Natural killer cell (primary cell): ENCODE results near the gene FAIM2. TPM values are rescaled to one million over a fixed set of nuclear protein-coding genes. Genes with fewer than 3 reads are reported as not detected.

Experiments used
- ATAC-seq, 3 donors: fragments of 150-1000 bp in 2 of 3; fragments of 200-7000 bp in 1 of 3; cut with Tn5 transposase; 1 replicate in 1 of 3; 2 replicates in 2 of 3; pipeline ENCODE4 v1.10.0; 2021; ENCODE audit warnings: mild to moderate bottlenecking in 2 of 3, moderate library complexity in 2 of 3
- DNase-seq, 2 donors: peaks; one replicate each; pipeline versions ENCODE4 v3.0.0 to v3.0.0-alpha.2; 2013 to 2021; ENCODE audit warnings: mixed read lengths in 1 of 2
- H3K27ac ChIP-seq: one replicate; pipeline ENCODE4 v1.5.1; 2013; ENCODE audit warnings: mild to moderate bottlenecking, low read length
- H3K27me3 ChIP-seq: one replicate; pipeline ENCODE4 v1.6.1; 2013; ENCODE audit warnings: low read length; ENCODE audit not compliant: control insufficient read depth, insufficient read depth
- H3K36me3 ChIP-seq: one replicate; pipeline ENCODE4 v1.6.1; 2013; ENCODE audit warnings: low read length; ENCODE audit not compliant: control insufficient read depth, insufficient read depth
- H3K4me1 ChIP-seq: one replicate; pipeline ENCODE4 v1.6.1; 2013; ENCODE audit warnings: low read length; ENCODE audit not compliant: control insufficient read depth, insufficient read depth
- H3K4me3 ChIP-seq: one replicate; pipeline ENCODE4 v1.5.1; 2013; ENCODE audit warnings: low read length
- H3K9me3 ChIP-seq: one replicate; pipeline ENCODE4 v1.6.1; 2013; ENCODE audit warnings: low read length; ENCODE audit not compliant: control insufficient read depth, insufficient read depth
- H3K27ac Mint-ChIP-seq, 2 donors: one replicate each; pipeline ENCODE4 v1.8.0; 2022; ENCODE audit warnings: mild to moderate bottlenecking in 2 of 2, mixed read lengths in 2 of 2, moderate library complexity in 1 of 2
- H3K27me3 Mint-ChIP-seq, 2 donors: one replicate each; pipeline ENCODE4 v1.8.0; 2022; ENCODE audit warnings: low read depth in 2 of 2, mixed read lengths in 2 of 2
- H3K36me3 Mint-ChIP-seq: one replicate; pipeline ENCODE4 v1.8.0; 2022; ENCODE audit warnings: mixed read lengths
- H3K4me1 Mint-ChIP-seq, 2 donors: one replicate each; pipeline ENCODE4 v1.8.0; 2022; ENCODE audit warnings: mixed read lengths in 2 of 2
- H3K4me3 Mint-ChIP-seq: one replicate; pipeline ENCODE4 v1.8.0; 2022; ENCODE audit warnings: mild to moderate bottlenecking, moderate library complexity, mixed read lengths
- H3K9me3 Mint-ChIP-seq, 2 donors: one replicate each; pipeline ENCODE4 v1.8.0; 2022; ENCODE audit warnings: mixed read lengths in 2 of 2
- WGBS: methylation state at CpG from one replicate; pipeline ENCODE4 v1.1.7; 2013; ENCODE audit warnings: missing lambda C conversion rate; ENCODE audit not compliant: insufficient coverage; 5-methylcytosine and 5-hydroxymethylcytosine counted together
- intact Hi-C: fragments of 100-400 bp; cut with micrococcal nuclease; formaldehyde crosslinking; loops from one replicate; pipeline ENCODE4 v1.14.2; 2022
- total RNA-seq, 4 donors: library from RNA; stranded (reverse); fragments of 120-200 nt in 1 of 4; gene quantifications; one replicate each; pipeline versions ENCODE4 v1.2.3 to v1.2.4, GENCODE V29; 2013 to 2022
- TF ChIP-seq, protein P1 (sequence below): fragments of 200-600 bp; IDR thresholded peaks from one replicate; pipeline ENCODE4 v1.8.0; 2022; ENCODE audit warnings: antibody characterized with exemption

FAIM2 gene
- total RNA-seq, 3 donors from 2014 or later (not counting 1 experiment from before 2014, with no cell fraction given) = 0.09 to 0.57 TPM; not detected in 1

DNA sequence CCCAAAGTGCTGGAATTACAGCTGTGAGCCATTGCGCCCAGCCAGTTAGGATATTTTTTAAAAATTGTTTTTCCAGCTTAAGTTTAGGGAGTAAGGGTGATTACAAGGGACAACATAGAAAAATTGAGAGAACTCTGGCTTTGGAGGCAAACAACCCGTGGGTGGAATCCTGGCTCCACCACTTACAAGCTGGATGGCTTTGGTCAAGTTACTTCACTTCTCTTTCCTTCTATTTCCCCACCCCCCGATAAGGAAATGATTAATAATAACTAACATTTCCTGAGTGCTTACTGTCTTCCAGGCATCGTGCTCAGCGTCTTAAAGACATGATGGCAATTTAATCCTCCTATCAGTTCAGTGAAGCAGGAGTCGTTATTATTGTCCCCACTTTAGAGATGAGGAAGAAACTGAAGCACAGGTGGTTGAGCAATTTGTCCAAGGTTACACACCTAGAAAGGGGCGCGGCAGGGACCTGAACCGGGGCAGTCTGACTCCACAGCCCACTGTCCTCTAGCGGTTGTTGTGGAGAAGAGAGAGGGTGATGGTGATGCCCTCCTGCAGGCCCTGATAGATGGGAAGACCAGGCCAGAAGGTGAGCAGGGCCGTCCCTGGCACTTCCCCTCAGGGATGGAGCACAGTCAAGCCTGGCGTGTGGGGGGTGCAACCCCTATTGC, 16.7 kb upstream of the FAIM2 start:
- Histone ChIP-seq H3K27me3 (no peaks in the 10 kb centered on the region), H3K36me3 (no peaks in the 10 kb centered on the region), H3K4me3 (no peak overlapping the region), H3K27ac (no peak overlapping the region), H3K9me3 (no peaks in the 10 kb centered on the region), H3K4me1 (no peaks in the 10 kb centered on the region)
- H3K27me3 Mint-ChIP-seq = peaks cover 0 to 5% of the 10 kb centered on the region in 2 donors
- no peaks in the 10 kb centered on the region for H3K9me3 Mint-ChIP-seq
- ATAC-seq = no peak
- no peak overlapping the region for H3K4me3 Mint-ChIP-seq
- 66% methylated on average over 11 of the region's 12 CpGs for WGBS
- intact Hi-C loops = no loop called here
- DNase-seq = no peak
- TF ChIP-seq, protein P1, sequence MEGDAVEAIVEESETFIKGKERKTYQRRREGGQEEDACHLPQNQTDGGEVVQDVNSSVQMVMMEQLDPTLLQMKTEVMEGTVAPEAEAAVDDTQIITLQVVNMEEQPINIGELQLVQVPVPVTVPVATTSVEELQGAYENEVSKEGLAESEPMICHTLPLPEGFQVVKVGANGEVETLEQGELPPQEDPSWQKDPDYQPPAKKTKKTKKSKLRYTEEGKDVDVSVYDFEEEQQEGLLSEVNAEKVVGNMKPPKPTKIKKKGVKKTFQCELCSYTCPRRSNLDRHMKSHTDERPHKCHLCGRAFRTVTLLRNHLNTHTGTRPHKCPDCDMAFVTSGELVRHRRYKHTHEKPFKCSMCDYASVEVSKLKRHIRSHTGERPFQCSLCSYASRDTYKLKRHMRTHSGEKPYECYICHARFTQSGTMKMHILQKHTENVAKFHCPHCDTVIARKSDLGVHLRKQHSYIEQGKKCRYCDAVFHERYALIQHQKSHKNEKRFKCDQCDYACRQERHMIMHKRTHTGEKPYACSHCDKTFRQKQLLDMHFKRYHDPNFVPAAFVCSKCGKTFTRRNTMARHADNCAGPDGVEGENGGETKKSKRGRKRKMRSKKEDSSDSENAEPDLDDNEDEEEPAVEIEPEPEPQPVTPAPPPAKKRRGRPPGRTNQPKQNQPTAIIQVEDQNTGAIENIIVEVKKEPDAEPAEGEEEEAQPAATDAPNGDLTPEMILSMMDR = no peak
- H3K36me3 Mint-ChIP-seq = no peaks in the 10 kb centered on the region
- H3K4me1 Mint-ChIP-seq = no peaks in the 10 kb centered on the region
- no peak overlapping the region for H3K27ac Mint-ChIP-seq

GRCh38 chr12:49917788-49918173, 14.1 kb upstream of the FAIM2 start:
- Mint-ChIP-seq H3K4me3 (no peak overlapping the region), H3K36me3 (no peaks in the 10 kb centered on the region), H3K27me3 (peaks cover 0 to 5% of the 10 kb centered on the region in 2 donors), H3K9me3 (no peaks in the 10 kb centered on the region), H3K4me1 (no peaks in the 10 kb centered on the region), H3K27ac (no peak overlapping the region)
- DNase-seq = no peak
- H3K27me3 ChIP-seq = no peaks in the 10 kb centered on the region
- no peaks in the 10 kb centered on the region for H3K36me3 ChIP-seq
- no peaks in the 10 kb centered on the region for H3K4me1 ChIP-seq
- ATAC-seq = no peak
- 78% methylated on average over 5 of the region's 5 CpGs for WGBS
- no peak overlapping the region for H3K4me3 ChIP-seq
- H3K9me3 ChIP-seq = no peaks in the 10 kb centered on the region
- TF ChIP-seq, protein P1 = no peak
- H3K27ac ChIP-seq = no peak overlapping the region
- intact Hi-C loops = no loop called here

GRCh38 chr12:49917166-49917787, 13.6 kb upstream of the FAIM2 start:
- H3K27me3 ChIP-seq = no peaks in the 10 kb centered on the region
- Mint-ChIP-seq H3K36me3 (no peaks in the 10 kb centered on the region), H3K9me3 (no peaks in the 10 kb centered on the region), H3K4me1 (no peaks in the 10 kb centered on the region), H3K27me3 (peaks cover 0 to 5% of the 10 kb centered on the region in 2 donors), H3K27ac (no peak overlapping the region), H3K4me3 (no peak overlapping the region)
- H3K9me3 ChIP-seq = no peaks in the 10 kb centered on the region
- intact Hi-C loops = no loop called here
- TF ChIP-seq, protein P1 = no peak
- no peak for DNase-seq
- ATAC-seq = no peak
- no peak overlapping the region for H3K27ac ChIP-seq
- H3K4me1 ChIP-seq = no peaks in the 10 kb centered on the region
- WGBS = 91% methylated on average over 12 of the region's 12 CpGs
- no peaks in the 10 kb centered on the region for H3K36me3 ChIP-seq
- no peak overlapping the region for H3K4me3 ChIP-seq
